ENCODE measurements around the gene DYNC1LI1. TPM values are rescaled to one million over a fixed set of nuclear protein-coding genes. Genes with fewer than 3 reads are reported as not detected.
A peak's percentile ranks its signal among the peaks of the same experiment; 100 is the strongest.

The DYNC1LI1 gene
- polyA plus RNA-seq, 6 donors from 2014 or later: 23.9 to 35.6 (median 32.2) TPM

- Mint-ChIP-seq H3K27me3 (no peaks in the 10 kb centered on the region), H3K36me3 (no peaks in the 10 kb centered on the region), H3K4me3 (peak overlapping the region in 2 of 8 donors; percentile 48 to 72), H3K4me1 (peaks cover 11 to 23% (median 12%) of the 10 kb centered on the region in 3 donors), H3K27ac (peak overlapping the region in 1 of 6 donors; percentile 68), H3K9me3 (no peaks in the 10 kb centered on the region)
- ATAC-seq (ENCODE audit: low read depth in 2 of 2) (no peak), DNase-seq (no peak)
These were observed 6.5 kb upstream of the DYNC1LI1 start for GRCh38 chr3:32577174-32577573.

- no peaks in the 10 kb centered on the region for H3K36me3 Mint-ChIP-seq
- H3K27me3 Mint-ChIP-seq: no peaks in the 10 kb centered on the region
- H3K9me3 Mint-ChIP-seq: no peaks in the 10 kb centered on the region
- peaks cover 11 to 27% (median 12%) of the 10 kb centered on the region in 3 donors for H3K4me1 Mint-ChIP-seq
- no peak overlapping the region for H3K4me3 Mint-ChIP-seq
- DNase-seq: no peak
- ATAC-seq (ENCODE audit: low read depth in 2 of 2): no peak
- H3K27ac Mint-ChIP-seq: no peak overlapping the region
These were observed 4.9 kb upstream of the DYNC1LI1 start for GRCh38 chr3:32575451-32576113.

- H3K36me3 Mint-ChIP-seq: no peaks in the 10 kb centered on the region
- H3K4me1 Mint-ChIP-seq: peaks cover 11 to 31% (median 13%) of the 10 kb centered on the region in 3 donors
- no peaks in the 10 kb centered on the region for H3K27me3 Mint-ChIP-seq
- DNase-seq: no peak
- H3K9me3 Mint-ChIP-seq: no peaks in the 10 kb centered on the region
- peak overlapping the region; percentile 89 to 97 (median 93) for H3K4me3 Mint-ChIP-seq
- ATAC-seq (ENCODE audit: low read depth in 2 of 2): peak; percentile 34 to 37
- peak overlapping the region; percentile 27 to 96 (median 91) for H3K27ac Mint-ChIP-seq
These were observed 481 bp upstream of the DYNC1LI1 start for GRCh38 chr3:32571192-32571485.

GRCh38 chr3:32569540-32570420, 878 bp downstream of the DYNC1LI1 start:
- peaks cover 13 to 34% (median 16%) of the 10 kb centered on the region in 3 donors for H3K4me1 Mint-ChIP-seq
- H3K4me3 Mint-ChIP-seq: peak overlapping the region; percentile 88 to 95 (median 90)
- H3K27me3 Mint-ChIP-seq: no peaks in the 10 kb centered on the region
- no peak for DNase-seq
- H3K36me3 Mint-ChIP-seq: no peaks in the 10 kb centered on the region
- no peaks in the 10 kb centered on the region for H3K9me3 Mint-ChIP-seq
- ATAC-seq (ENCODE audit: low read depth in 2 of 2): peak; percentile 27 to 29
- peak overlapping the region; percentile 63 to 91 (median 88) for H3K27ac Mint-ChIP-seq

- Mint-ChIP-seq H3K4me3 (peak overlapping the region in 7 of 8 donors; percentile 88 to 95 (median 90)), H3K27me3 (no peaks in the 10 kb centered on the region), H3K4me1 (peaks cover 16 to 36% (median 21%) of the 10 kb centered on the region in 3 donors), H3K36me3 (no peaks in the 10 kb centered on the region), H3K9me3 (no peaks in the 10 kb centered on the region), H3K27ac (peak overlapping the region in 2 of 6 donors; percentile 16 to 91)
- DNase-seq (no peak), ATAC-seq (ENCODE audit: low read depth in 2 of 2) (no peak)
These were observed 1.7 kb downstream of the DYNC1LI1 start for GRCh38 chr3:32568953-32569352.

- H3K4me3 Mint-ChIP-seq: no peak overlapping the region
- H3K27me3 Mint-ChIP-seq: no peaks in the 10 kb centered on the region
- ATAC-seq (ENCODE audit: low read depth in 2 of 2) (no peak), DNase-seq (no peak)
- H3K36me3 Mint-ChIP-seq: no peaks in the 10 kb centered on the region
- no peaks in the 10 kb centered on the region for H3K9me3 Mint-ChIP-seq
- H3K27ac Mint-ChIP-seq: peak overlapping the region in 2 of 6 donors; percentile 52 to 76
- H3K4me1 Mint-ChIP-seq: peaks cover 13 to 58% (median 24%) of the 10 kb centered on the region in 3 donors
These were observed 6.5 kb downstream of the DYNC1LI1 start for GRCh38 chr3:32564195-32564594.

GRCh38 chr3:32562640-32563039, 8.0 kb downstream of the DYNC1LI1 start:
- Mint-ChIP-seq H3K36me3 (no peaks in the 10 kb centered on the region), H3K4me3 (peak overlapping the region in 1 of 8 donors; percentile 7), H3K4me1 (peaks cover 13 to 48% (median 19%) of the 10 kb centered on the region in 3 donors), H3K27ac (peak overlapping the region in 3 of 6 donors; percentile 3 to 12 (median 9)), H3K27me3 (no peaks in the 10 kb centered on the region), H3K9me3 (no peaks in the 10 kb centered on the region)
- ATAC-seq (ENCODE audit: low read depth in 2 of 2) (no peak), DNase-seq (no peak)

GRCh38 chr3:32557640-32558352, 12.9 kb downstream of the DYNC1LI1 start:
- Mint-ChIP-seq H3K36me3 (no peaks in the 10 kb centered on the region), H3K4me3 (peak overlapping the region in 1 of 8 donors; percentile 29), H3K9me3 (no peaks in the 10 kb centered on the region), H3K27ac (no peak overlapping the region), H3K27me3 (no peaks in the 10 kb centered on the region), H3K4me1 (peaks cover 16 to 61% (median 24%) of the 10 kb centered on the region in 3 donors)
- ATAC-seq (ENCODE audit: low read depth in 2 of 2) (no peak), DNase-seq (no peak)

GRCh38 chr3:32556332-32556731, 14.3 kb downstream of the DYNC1LI1 start:
- Mint-ChIP-seq H3K36me3 (no peaks in the 10 kb centered on the region), H3K27me3 (no peaks in the 10 kb centered on the region), H3K4me1 (peaks cover 27 to 64% (median 34%) of the 10 kb centered on the region in 3 donors), H3K9me3 (no peaks in the 10 kb centered on the region), H3K4me3 (no peak overlapping the region), H3K27ac (peak overlapping the region in 1 of 6 donors; percentile 7)
- DNase-seq (no peak), ATAC-seq (ENCODE audit: low read depth in 2 of 2) (no peak)

GRCh38 chr3:32553973-32554372, 16.7 kb downstream of the DYNC1LI1 start:
- no peaks in the 10 kb centered on the region for H3K27me3 Mint-ChIP-seq
- no peaks in the 10 kb centered on the region for H3K9me3 Mint-ChIP-seq
- no peak for DNase-seq
- H3K4me3 Mint-ChIP-seq: no peak overlapping the region
- H3K36me3 Mint-ChIP-seq: no peaks in the 10 kb centered on the region
- ATAC-seq (ENCODE audit: low read depth in 2 of 2): no peak
- peak overlapping the region in 1 of 6 donors; percentile 75 for H3K27ac Mint-ChIP-seq
- peaks cover 31 to 62% (median 39%) of the 10 kb centered on the region in 3 donors for H3K4me1 Mint-ChIP-seq

- H3K36me3 Mint-ChIP-seq: no peaks in the 10 kb centered on the region
These were observed 17.2 kb downstream of the DYNC1LI1 start for GRCh38 chr3:32553459-32553858.

GRCh38 chr3:32552013-32552412, 18.6 kb downstream of the DYNC1LI1 start:
- no peak for ATAC-seq (ENCODE audit: low read depth in 2 of 2)
- Mint-ChIP-seq H3K9me3 (no peaks in the 10 kb centered on the region), H3K4me1 (peaks cover 31 to 67% (median 39%) of the 10 kb centered on the region in 3 donors), H3K27ac (peak overlapping the region in 4 of 6 donors; percentile 3 to 71 (median 19)), H3K36me3 (no peaks in the 10 kb centered on the region), H3K4me3 (peak overlapping the region in 1 of 8 donors; percentile 31), H3K27me3 (no peaks in the 10 kb centered on the region)
- no peak for DNase-seq

More at GRCh38 chr3:32553459-32553858, 17.2 kb downstream of the DYNC1LI1 start:
- peak overlapping the region in 1 of 6 donors; percentile 75 for H3K27ac Mint-ChIP-seq
- no peak for DNase-seq
- no peak for ATAC-seq (ENCODE audit: low read depth in 2 of 2)
- peaks cover 31 to 61% (median 39%) of the 10 kb centered on the region in 3 donors for H3K4me1 Mint-ChIP-seq
- H3K9me3 Mint-ChIP-seq: no peaks in the 10 kb centered on the region
- no peaks in the 10 kb centered on the region for H3K27me3 Mint-ChIP-seq
- H3K4me3 Mint-ChIP-seq: peak overlapping the region in 1 of 8 donors; percentile 22

GRCh38 chr3:32551496-32551895, 19.2 kb downstream of the DYNC1LI1 start:
- Mint-ChIP-seq H3K27ac (peak overlapping the region in 4 of 6 donors; percentile 2 to 71 (median 12)), H3K27me3 (no peaks in the 10 kb centered on the region), H3K4me1 (peaks cover 30 to 65% (median 36%) of the 10 kb centered on the region in 3 donors), H3K4me3 (peak overlapping the region in 3 of 8 donors; percentile 2 to 7 (median 3)), H3K36me3 (peaks cover 0 to 4% of the 10 kb centered on the region in 2 donors), H3K9me3 (no peaks in the 10 kb centered on the region)
- DNase-seq (no peak), ATAC-seq (ENCODE audit: low read depth in 2 of 2) (peak; percentile 35 to 39)
